Mononuclear cell (primary cell): Measurements from ENCODE around the gene GLI1. TPM values are rescaled to one million over a fixed set of nuclear protein-coding genes. Genes with fewer than 3 reads are reported as not detected.

ENCODE experiments used
- H3K27me3 ChIP-seq: 2 replicates; pipeline ENCODE4 v1.6.0; 2011; ENCODE audit warnings: low read length, control low read depth; ENCODE audit not compliant: insufficient read depth
- H3K4me1 ChIP-seq: 2 replicates; pipeline ENCODE4 v1.5.1; 2011; ENCODE audit warnings: mild to moderate bottlenecking, low read length, control low read depth; ENCODE audit not compliant: insufficient read depth
- H3K4me3 ChIP-seq: 2 replicates; pipeline ENCODE4 v1.5.1; 2011; ENCODE audit warnings: mild to moderate bottlenecking, low read length, moderate library complexity
- H3K9me3 ChIP-seq: 2 replicates; pipeline ENCODE4 v1.5.1; 2011; ENCODE audit warnings: low read depth, mild to moderate bottlenecking, control low read depth, low read length
- total RNA-seq: library from RNA; depleted of rRNA; stranded (reverse); fragments of >200 nt; gene quantifications from one replicate; pipeline ENCODE4 v1.2.3, GENCODE V29; 2012

The GLI1 gene
- total RNA-seq, 1 donor = 0.10 TPM

DNA sequence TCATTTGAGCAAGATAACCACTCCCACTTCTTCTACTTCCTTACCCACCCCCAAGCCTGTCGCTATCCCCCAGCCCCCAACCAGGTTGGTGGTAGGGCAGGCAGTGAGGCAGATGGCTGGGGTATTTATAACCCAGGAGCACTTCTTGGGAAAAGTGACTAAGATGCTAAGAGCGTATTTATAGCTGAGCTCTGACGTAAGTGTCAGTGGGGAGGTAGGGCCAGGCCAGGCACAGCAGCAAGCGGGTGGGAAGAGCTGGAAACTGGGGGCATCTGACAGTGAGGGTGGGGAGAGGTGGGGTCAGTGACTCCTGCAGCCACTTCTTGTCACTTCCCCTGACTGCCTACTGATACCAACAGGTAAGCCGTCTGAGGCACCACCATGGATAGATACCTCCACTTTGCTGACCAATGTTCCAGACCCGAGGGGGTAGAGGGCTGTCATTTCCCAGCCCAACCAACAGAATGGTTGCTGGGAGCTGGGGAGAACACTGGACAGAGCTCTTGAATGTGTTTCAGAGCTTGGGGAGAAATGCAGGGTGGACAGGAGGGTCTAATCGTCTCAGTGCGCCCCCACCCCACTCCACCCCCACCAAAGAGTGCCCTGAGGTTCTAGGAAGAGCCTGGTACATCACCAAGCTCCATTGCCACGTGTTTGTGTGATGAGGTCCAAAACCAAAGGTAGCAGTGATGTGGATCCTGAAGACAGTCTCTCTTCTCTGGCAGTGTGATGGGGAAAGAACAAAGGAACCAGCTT is 7.2 kb upstream of the GLI1 start:
- no peaks in the 10 kb centered on the region for H3K9me3 ChIP-seq
- H3K27me3 ChIP-seq = no peaks in the 10 kb centered on the region
- peaks cover 5% of the 10 kb centered on the region for H3K4me1 ChIP-seq
- no peak overlapping the region for H3K4me3 ChIP-seq

DNA sequence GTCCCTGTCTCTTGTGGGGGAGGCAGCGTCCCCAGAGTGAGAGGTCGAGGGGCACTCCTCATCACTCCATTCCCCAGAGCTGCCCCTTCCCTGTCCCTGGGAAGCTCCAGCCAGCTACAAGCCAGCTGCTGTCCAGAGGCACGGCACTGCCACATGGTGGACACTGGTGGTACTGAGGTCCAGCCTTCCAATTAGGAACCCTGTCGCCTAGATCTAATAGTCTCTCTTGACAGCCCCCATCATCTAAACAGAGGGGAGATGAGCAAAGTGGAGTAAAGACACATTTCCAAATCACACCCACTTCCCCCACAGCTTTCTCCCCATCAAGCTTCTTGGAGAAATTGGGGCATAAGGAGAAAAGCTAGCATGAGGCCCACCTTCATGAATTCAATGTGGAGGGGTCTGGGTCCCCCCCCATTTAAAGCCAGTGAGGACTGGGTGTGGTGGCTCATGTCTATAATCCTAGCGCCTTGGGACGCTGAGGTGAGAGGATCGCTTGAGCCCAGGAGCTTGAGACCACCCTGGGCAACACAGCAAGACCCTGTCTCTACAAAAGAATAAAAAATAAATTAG is 6.6 kb upstream of the GLI1 start:
- no peak overlapping the region for H3K4me3 ChIP-seq
- no peaks in the 10 kb centered on the region for H3K9me3 ChIP-seq
- peaks cover 5% of the 10 kb centered on the region for H3K4me1 ChIP-seq
- H3K27me3 ChIP-seq = no peaks in the 10 kb centered on the region

DNA sequence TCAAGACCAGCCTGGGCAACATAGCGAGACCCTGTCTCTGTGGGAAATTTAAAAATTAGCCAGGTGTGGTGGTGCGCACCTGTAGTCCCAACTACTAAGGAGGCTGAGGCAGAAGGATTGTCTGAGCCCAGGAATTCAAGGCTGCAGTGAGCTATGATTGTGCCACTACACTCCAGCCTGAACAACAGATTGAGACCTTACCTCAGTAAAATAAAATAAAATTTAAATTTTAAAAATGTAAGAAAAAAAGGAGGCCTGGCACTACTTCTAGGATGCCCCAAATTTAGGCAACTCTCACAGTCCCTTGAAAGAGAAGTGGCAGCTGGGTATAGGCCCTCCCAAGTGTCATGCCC is 5.4 kb upstream of the GLI1 start:
- no peaks in the 10 kb centered on the region for H3K9me3 ChIP-seq
- no peaks in the 10 kb centered on the region for H3K27me3 ChIP-seq
- H3K4me3 ChIP-seq = no peak overlapping the region
- peaks cover 16% of the 10 kb centered on the region for H3K4me1 ChIP-seq

DNA sequence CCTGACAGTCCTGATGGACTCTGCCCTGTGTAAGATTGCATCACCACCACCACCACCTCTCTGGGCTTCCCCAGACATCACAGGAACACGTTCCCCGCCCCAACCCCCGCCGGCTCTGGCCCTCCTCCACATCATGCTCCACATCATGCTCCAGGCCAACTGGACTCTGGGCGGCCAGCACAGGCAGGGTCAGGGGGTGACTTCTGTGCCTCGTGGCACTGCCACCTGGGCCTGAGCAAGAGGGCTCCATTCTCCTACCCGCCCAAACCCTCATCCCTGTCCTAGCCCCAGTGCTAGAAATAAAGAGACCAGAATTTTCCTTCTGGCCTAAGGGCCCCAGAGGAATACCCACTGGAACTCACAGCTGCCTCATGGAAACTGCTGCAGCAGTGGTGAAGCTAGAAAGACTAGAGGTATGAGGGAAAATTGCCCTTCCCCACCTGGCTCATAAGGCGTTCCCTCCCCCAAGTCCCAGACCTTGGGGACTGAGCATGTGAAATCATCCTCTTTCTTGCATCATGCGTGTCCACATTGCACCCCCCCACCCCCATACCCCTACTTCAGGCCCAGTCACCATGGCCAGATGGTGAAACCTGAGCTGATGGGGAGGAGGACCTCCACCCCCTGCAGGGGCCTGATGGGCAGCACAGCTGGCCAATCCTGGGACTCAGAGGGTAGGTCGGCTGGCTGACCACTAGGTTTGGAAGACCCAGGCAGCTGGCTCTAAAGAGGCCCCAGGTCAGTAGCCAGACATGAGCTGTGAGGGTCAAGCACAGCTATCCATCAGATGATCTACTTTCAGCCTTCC is 4.8 kb upstream of the GLI1 start, which contains the start of gene INHBE:
TSS of gene INHBE (plus strand) at position 742 of the 808 bp plus-strand sequence. CDS start 230 bp downstream, outside the sequence.
- H3K4me3 ChIP-seq = no peak within 1 kb of the TSS
- H3K9me3 ChIP-seq = no peaks in the 10 kb centered on the region

DNA sequence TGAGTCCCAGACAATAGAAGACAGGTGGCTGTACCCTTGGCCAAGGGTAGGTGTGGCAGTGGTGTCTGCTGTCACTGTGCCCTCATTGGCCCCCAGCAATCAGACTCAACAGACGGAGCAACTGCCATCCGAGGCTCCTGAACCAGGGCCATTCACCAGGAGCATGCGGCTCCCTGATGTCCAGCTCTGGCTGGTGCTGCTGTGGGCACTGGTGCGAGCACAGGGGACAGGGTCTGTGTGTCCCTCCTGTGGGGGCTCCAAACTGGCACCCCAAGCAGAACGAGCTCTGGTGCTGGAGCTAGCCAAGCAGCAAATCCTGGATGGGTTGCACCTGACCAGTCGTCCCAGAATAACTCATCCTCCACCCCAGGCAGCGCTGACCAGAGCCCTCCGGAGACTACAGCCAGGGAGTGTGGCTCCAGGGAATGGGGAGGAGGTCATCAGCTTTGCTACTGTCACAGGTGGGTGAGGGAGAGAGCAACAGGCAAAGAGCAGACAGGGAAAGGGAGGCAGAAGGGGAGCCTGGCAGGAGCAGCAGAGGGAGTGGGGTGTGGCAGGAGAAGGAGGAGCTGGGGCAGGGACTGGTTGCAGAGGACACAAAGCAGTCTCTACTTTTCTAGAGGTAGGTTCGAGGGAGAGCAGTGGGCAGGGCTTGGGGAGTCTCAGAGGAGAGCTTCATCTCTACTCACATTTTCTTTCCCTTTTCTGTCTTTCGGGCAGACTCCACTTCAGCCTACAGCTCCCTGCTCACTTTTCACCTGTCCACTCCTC is 4.0 kb upstream of the GLI1 start:
- Histone ChIP-seq H3K4me1 (peaks cover 24% of the 10 kb centered on the region), H3K27me3 (peaks cover 3% of the 10 kb centered on the region), H3K4me3 (no peak overlapping the region), H3K9me3 (no peaks in the 10 kb centered on the region)

More for the DNA sequence above, 4.8 kb upstream of the GLI1 start, which contains the start of gene INHBE:
- Histone ChIP-seq H3K4me1 (peaks cover 18% of the 10 kb centered on the region), H3K27me3 (no peaks in the 10 kb centered on the region)

DNA sequence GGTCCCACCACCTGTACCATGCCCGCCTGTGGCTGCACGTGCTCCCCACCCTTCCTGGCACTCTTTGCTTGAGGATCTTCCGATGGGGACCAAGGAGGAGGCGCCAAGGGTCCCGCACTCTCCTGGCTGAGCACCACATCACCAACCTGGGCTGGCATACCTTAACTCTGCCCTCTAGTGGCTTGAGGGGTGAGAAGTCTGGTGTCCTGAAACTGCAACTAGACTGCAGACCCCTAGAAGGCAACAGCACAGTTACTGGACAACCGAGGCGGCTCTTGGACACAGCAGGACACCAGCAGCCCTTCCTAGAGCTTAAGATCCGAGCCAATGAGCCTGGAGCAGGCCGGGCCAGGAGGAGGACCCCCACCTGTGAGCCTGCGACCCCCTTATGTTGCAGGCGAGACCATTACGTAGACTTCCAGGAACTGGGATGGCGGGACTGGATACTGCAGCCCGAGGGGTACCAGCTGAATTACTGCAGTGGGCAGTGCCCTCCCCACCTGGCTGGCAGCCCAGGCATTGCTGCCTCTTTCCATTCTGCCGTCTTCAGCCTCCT is 3.4 kb upstream of the GLI1 start:
- no peaks in the 10 kb centered on the region for H3K9me3 ChIP-seq
- H3K4me3 ChIP-seq = no peak overlapping the region
- H3K27me3 ChIP-seq = peaks cover 9% of the 10 kb centered on the region
- H3K4me1 ChIP-seq = peaks cover 30% of the 10 kb centered on the region

DNA sequence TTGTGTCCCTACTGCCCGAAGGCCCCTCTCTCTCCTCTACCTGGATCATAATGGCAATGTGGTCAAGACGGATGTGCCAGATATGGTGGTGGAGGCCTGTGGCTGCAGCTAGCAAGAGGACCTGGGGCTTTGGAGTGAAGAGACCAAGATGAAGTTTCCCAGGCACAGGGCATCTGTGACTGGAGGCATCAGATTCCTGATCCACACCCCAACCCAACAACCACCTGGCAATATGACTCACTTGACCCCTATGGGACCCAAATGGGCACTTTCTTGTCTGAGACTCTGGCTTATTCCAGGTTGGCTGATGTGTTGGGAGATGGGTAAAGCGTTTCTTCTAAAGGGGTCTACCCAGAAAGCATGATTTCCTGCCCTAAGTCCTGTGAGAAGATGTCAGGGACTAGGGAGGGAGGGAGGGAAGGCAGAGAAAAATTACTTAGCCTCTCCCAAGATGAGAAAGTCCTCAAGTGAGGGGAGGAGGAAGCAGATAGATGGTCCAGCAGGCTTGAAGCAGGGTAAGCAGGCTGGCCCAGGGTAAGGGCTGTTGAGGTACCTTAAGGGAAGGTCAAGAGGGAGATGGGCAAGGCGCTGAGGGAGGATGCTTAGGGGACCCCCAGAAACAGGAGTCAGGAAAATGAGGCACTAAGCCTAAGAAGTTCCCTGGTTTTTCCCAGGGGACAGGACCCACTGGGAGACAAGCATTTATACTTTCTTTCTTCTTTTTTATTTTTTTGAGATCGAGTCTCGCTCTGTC is 2.7 kb upstream of the GLI1 start:
- peaks cover 11% of the 10 kb centered on the region for H3K27me3 ChIP-seq
- H3K4me3 ChIP-seq = no peak overlapping the region
- peaks cover 35% of the 10 kb centered on the region for H3K4me1 ChIP-seq
- no peaks in the 10 kb centered on the region for H3K9me3 ChIP-seq

DNA sequence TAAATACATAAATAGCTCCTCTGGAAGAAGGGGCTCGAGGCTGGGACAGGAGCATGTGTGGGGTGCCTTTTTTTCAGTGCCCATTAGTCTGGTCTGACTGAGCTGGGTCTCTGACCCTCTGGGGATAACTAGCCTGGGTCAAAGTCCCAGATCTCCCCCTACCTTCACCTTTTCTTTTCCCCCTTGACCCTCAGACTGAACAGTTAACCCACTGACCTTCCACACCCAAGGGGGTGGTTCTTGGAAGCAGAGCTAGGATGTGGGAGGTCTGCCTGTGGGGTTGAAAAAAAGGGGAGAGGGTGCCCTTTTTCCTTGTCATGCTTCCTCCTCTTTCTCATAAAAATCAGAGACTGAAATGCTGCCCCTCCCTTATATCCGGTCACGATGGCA is 925 bp upstream of the GLI1 start:
- H3K9me3 ChIP-seq = no peaks in the 10 kb centered on the region
- peaks cover 48% of the 10 kb centered on the region for H3K4me1 ChIP-seq
- peak overlapping the region; percentile 70 for H3K4me3 ChIP-seq

DNA sequence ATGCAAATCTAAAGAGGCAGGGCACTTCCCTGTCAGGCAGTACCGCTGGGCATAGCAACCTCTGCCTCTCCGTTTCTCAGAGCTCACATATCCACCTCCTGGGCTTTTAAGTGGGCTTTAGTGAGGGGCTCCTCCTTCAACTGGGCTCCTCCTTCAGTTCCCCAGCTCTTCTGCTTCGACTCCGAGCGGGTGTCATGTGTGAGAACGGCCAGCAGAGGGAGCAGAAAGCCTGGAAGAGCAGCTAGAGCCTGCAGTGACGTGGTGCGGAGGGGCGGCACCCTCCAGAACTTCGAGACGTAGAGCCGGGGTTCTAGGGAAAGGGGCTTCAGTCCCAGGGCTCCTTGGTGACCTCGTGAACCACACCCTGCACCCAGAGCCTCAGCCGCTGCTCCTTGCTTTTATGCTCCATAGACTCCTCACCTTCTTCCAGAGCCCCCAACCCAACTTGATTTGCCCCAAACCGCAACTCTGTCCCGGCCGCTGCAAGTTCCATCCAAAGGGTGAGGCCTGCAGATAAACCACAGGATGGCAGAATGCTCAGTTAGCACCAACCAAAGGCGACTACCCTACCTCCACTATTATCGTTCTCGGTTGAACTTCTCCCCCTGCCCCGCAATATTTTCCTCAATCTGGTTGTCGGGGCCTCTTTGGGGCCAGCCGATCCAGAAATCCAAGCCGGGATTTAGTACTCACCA is 383 bp upstream of the GLI1 start:
- Histone ChIP-seq H3K27me3 (peaks cover 12% of the 10 kb centered on the region), H3K9me3 (no peaks in the 10 kb centered on the region), H3K4me3 (peak overlapping the region; percentile 70), H3K4me1 (peaks cover 48% of the 10 kb centered on the region)

More for the DNA sequence above, 925 bp upstream of the GLI1 start:
- H3K27me3 ChIP-seq = peaks cover 12% of the 10 kb centered on the region

DNA sequence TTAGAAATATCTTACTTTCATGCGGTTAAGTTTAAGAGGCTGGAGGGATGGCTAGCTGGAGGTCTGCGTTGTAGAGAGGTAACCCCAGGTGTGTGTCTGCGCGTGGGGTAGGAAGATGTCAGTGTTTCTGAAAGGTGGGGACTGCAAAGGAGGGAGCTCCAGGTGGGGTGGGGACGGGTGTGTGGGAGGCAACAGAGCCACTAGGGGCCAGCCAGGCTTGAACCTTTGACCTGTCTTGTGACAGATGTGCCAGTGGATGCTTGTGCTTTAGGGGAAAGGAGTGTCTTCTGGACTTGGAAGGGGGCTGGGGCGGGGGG is 841 bp downstream of the GLI1 start:
- Histone ChIP-seq H3K9me3 (no peaks in the 10 kb centered on the region), H3K27me3 (peaks cover 12% of the 10 kb centered on the region), H3K4me1 (peaks cover 48% of the 10 kb centered on the region), H3K4me3 (no peak overlapping the region)

DNA sequence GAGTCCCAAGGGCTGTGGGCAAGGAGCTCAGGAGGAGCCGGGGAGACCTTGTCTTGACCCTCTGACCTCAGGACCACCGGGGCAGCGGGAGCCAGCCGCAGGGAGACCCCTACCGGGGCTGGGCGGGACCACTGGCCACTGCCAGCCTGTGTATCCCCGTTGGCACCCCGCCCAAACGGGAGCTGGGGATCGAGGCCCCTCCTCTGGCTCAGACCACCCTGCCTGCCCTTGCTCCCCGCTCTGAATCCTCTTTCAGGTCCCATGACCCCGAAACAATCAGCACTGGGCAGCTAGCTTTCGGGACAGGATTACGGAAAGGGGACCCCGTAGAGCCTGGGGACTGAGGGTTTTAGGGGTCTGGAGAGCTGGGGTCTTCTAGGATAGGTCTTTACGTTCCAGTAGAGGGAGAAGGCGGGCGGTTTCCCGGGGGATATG is 1.3 kb downstream of the GLI1 start:
- Histone ChIP-seq H3K9me3 (no peaks in the 10 kb centered on the region), H3K4me3 (no peak overlapping the region), H3K27me3 (peaks cover 12% of the 10 kb centered on the region), H3K4me1 (peaks cover 45% of the 10 kb centered on the region)

DNA sequence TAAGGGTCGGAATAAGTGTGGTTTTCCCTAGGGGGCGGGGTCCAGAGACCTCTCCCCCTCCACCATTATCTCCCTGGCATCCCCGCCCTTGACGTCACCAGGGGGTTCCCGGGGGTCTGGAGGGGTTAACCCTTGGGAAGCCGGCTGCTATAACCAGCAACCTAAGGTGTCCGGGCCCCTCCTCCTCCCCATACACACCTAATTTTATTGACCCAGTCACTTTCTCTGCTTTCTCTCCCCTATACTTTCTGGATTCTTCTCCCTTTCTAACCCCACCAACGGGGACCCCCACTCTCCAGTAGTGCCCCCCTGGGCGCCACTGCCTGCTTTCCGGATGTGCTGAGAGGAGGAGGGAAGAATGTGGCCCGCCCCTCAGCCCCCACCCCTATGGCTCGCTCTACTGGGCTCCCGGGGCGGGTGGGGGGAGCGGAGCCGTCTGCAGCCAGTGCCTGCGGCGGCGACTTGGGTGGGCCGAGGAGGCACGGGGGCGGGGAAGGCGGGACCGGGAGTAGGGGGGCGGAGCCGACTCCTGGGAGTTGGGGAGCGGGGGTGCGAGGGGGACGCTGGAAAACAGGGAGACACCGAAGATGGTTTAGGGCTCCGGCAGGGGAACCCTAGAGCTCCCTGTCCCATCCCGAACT is 1.8 kb downstream of the GLI1 start:
- Histone ChIP-seq H3K4me1 (peaks cover 43% of the 10 kb centered on the region), H3K27me3 (peaks cover 12% of the 10 kb centered on the region), H3K4me3 (peak overlapping the region; percentile 35), H3K9me3 (no peaks in the 10 kb centered on the region)

DNA sequence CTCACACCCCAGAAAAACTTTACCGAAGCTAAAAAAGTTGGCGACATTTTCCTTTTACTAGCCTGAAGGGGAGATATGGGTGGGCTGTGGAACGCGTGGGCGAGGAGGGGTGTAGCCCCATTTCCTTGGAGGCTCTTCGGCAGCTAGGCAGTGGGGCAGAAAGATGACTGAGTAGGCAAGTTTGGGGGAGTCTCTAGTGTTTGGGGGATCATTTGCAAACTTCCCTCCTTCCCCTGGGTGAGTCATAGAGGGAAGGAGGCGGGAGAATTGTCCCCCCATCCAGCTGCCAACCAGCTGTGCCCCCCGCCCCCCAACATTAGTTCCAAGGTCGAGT is 2.3 kb downstream of the GLI1 start:
- no peaks in the 10 kb centered on the region for H3K9me3 ChIP-seq
- H3K4me3 ChIP-seq = peak overlapping the region; percentile 35
- peaks cover 43% of the 10 kb centered on the region for H3K4me1 ChIP-seq
- peaks cover 12% of the 10 kb centered on the region for H3K27me3 ChIP-seq
